ENCODE measurements around the gene PKP4. TPM values are rescaled to one million over a fixed set of nuclear protein-coding genes. Genes with fewer than 3 reads are reported as not detected.

Gene PKP4
- polyA plus RNA-seq, 1 donor from 2014 or later = 24.2 TPM

DNA sequence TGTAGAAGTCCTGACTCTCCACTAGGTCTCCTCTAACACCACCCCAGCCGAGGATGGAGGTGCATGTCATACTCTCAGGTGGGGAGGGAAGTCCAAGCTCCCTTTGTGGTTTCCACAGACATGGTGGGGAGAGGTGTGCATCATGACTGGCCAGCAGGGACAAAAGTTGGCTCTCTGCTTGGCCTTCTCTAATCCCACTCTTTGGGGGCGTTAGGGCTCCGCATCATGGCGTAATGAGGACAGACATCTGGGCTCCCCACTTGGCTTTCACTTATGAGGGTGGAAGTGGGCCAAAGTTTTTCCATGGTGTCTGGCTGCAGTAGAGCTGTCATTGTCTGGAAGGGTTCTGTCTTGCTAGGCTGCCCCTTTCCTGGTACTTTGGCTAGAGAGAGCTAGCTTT lies 257.7 kb downstream of the PKP4 start:
- H3F3A ChIP-seq (ENCODE audit: insufficient read depth, low read length, poor library complexity, severe bottlenecking) = no peaks in the 10 kb centered on the region
- H3K27ac ChIP-seq (ENCODE audit: low read length) = no peak overlapping the region
- no peaks in the 10 kb centered on the region for H3K36me3 ChIP-seq (ENCODE audit: insufficient read depth, low read length)
- no peaks in the 10 kb centered on the region for H4K20me1 ChIP-seq (ENCODE audit: insufficient read depth)
- H3K4me2 ChIP-seq (ENCODE audit: low read length) = no peak overlapping the region
- no peak for TF ChIP-seq MXI1 (conservative IDR thresholded peaks at IDR 0.05; ENCODE audit: poor library complexity, severe bottlenecking)
- TF ChIP-seq, protein P1, sequence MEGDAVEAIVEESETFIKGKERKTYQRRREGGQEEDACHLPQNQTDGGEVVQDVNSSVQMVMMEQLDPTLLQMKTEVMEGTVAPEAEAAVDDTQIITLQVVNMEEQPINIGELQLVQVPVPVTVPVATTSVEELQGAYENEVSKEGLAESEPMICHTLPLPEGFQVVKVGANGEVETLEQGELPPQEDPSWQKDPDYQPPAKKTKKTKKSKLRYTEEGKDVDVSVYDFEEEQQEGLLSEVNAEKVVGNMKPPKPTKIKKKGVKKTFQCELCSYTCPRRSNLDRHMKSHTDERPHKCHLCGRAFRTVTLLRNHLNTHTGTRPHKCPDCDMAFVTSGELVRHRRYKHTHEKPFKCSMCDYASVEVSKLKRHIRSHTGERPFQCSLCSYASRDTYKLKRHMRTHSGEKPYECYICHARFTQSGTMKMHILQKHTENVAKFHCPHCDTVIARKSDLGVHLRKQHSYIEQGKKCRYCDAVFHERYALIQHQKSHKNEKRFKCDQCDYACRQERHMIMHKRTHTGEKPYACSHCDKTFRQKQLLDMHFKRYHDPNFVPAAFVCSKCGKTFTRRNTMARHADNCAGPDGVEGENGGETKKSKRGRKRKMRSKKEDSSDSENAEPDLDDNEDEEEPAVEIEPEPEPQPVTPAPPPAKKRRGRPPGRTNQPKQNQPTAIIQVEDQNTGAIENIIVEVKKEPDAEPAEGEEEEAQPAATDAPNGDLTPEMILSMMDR (IDR thresholded peaks at IDR 0.05; ENCODE audit: poor library complexity, severe bottlenecking) = no peak
- TF ChIP-seq RAD21 (conservative IDR thresholded peaks at IDR 0.05) = no peak
- no peak for TF ChIP-seq REST (IDR thresholded peaks at IDR 0.05; ENCODE audit: borderline replicate concordance)
- no peak for TF ChIP-seq POLR2AphosphoS5 (IDR thresholded peaks at IDR 0.05)
- TF ChIP-seq EP300 (conservative IDR thresholded peaks at IDR 0.05; ENCODE audit: poor library complexity, severe bottlenecking) = no peak
- TF ChIP-seq TAF1 (IDR thresholded peaks at IDR 0.05; ENCODE audit: low read depth) = no peak
- TF ChIP-seq SMC3 (conservative IDR thresholded peaks at IDR 0.05; ENCODE audit: poor library complexity) = no peak
- TF ChIP-seq EZH2 (IDR thresholded peaks at IDR 0.05; ENCODE audit: borderline replicate concordance, insufficient read depth, low read length, poor library complexity, severe bottlenecking) = no peak
- H3K27me3 ChIP-seq (ENCODE audit: insufficient read depth, low read depth, low read length) = no peaks in the 10 kb centered on the region
- H3K4me3 ChIP-seq (ENCODE audit: low read length) = no peak overlapping the region
- H2AFZ ChIP-seq (ENCODE audit: low read depth, low read length) = no peak overlapping the region
- H3K9me2 ChIP-seq (ENCODE audit: insufficient read depth, low read length) = no peaks in the 10 kb centered on the region
- H3K79me2 ChIP-seq (replicated peaks; ENCODE audit: insufficient read depth, low read length) = no peaks in the 10 kb centered on the region
- no peak overlapping the region for H3K9ac ChIP-seq (ENCODE audit: low read length)
- no peaks in the 10 kb centered on the region for H3K9me3 ChIP-seq (ENCODE audit: low read length)

DNA sequence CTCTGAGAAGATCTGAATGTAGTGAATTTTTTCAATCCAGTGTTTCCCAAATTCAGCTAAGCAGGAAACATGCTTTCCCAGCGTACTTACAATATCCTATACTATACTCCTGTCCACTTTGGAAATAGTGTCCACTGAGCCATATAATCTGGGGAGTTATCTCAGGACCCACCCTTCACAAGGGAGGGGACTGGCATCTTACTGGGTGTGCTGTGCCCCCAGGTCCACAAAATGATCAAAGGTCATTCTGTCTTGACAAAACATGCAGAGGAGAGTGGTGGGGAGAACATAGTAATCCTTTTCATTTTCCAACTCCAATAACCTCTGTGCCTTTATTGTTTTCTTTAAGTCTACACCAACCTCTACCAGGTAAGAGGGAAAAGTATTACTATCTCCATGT lies 258.6 kb downstream of the PKP4 start:
- H3K9ac ChIP-seq (ENCODE audit: low read length) = no peak overlapping the region
- no peak for TF ChIP-seq RAD21 (conservative IDR thresholded peaks at IDR 0.05)
- no peak for TF ChIP-seq MXI1 (conservative IDR thresholded peaks at IDR 0.05; ENCODE audit: poor library complexity, severe bottlenecking)
- TF ChIP-seq, protein P1 (IDR thresholded peaks at IDR 0.05; ENCODE audit: poor library complexity, severe bottlenecking) = no peak
- no peak for TF ChIP-seq REST (IDR thresholded peaks at IDR 0.05; ENCODE audit: borderline replicate concordance)
- TF ChIP-seq SMC3 (conservative IDR thresholded peaks at IDR 0.05; ENCODE audit: poor library complexity) = no peak
- no peak for TF ChIP-seq POLR2AphosphoS5 (IDR thresholded peaks at IDR 0.05)
- no peak for TF ChIP-seq EP300 (conservative IDR thresholded peaks at IDR 0.05; ENCODE audit: poor library complexity, severe bottlenecking)
- TF ChIP-seq TAF1 (IDR thresholded peaks at IDR 0.05; ENCODE audit: low read depth) = no peak
- TF ChIP-seq EZH2 (IDR thresholded peaks at IDR 0.05; ENCODE audit: borderline replicate concordance, insufficient read depth, low read length, poor library complexity, severe bottlenecking) = no peak
- no peaks in the 10 kb centered on the region for H4K20me1 ChIP-seq (ENCODE audit: insufficient read depth)
- H3K27ac ChIP-seq (ENCODE audit: low read length) = no peak overlapping the region
- no peaks in the 10 kb centered on the region for H3K79me2 ChIP-seq (replicated peaks; ENCODE audit: insufficient read depth, low read length)
- H3K9me2 ChIP-seq (ENCODE audit: insufficient read depth, low read length) = no peaks in the 10 kb centered on the region
- H2AFZ ChIP-seq (ENCODE audit: low read depth, low read length) = no peak overlapping the region
- H3K4me3 ChIP-seq (ENCODE audit: low read length) = no peak overlapping the region
- no peaks in the 10 kb centered on the region for H3K9me3 ChIP-seq (ENCODE audit: low read length)
- H3K4me2 ChIP-seq (ENCODE audit: low read length) = no peak overlapping the region
- no peaks in the 10 kb centered on the region for H3K27me3 ChIP-seq (ENCODE audit: insufficient read depth, low read depth, low read length)
- H3F3A ChIP-seq (ENCODE audit: insufficient read depth, low read length, poor library complexity, severe bottlenecking) = no peaks in the 10 kb centered on the region
- H3K36me3 ChIP-seq (ENCODE audit: insufficient read depth, low read length) = no peaks in the 10 kb centered on the region
